Liver (tissue), 9 donors: ENCODE results near the gene YIPF2. TPM values are rescaled to one million over a fixed set of nuclear protein-coding genes. Genes with fewer than 3 reads are reported as not detected.

Experiments used
- DNase-seq: peaks from one replicate; pipeline ENCODE4 v3.0.0-alpha.2; 2017; ENCODE audit warnings: low spot score
- H3K27ac ChIP-seq, 2 donors: one replicate each; pipeline ENCODE4 v1.7.0; 2013; ENCODE audit warnings: inconsistent platforms in 2 of 2, low read length in 2 of 2, control low read depth in 1 of 2, low read depth in 1 of 2, mild to moderate bottlenecking in 1 of 2
- H3K27me3 ChIP-seq, 4 donors: one replicate each; pipeline versions ENCODE4 v1.6.1 to v1.7.0; 2013; ENCODE audit warnings: low read length in 3 of 4, inconsistent platforms in 1 of 4, mild to moderate bottlenecking in 1 of 4, moderate library complexity in 1 of 4; ENCODE audit not compliant: control insufficient read depth in 4 of 4, insufficient read depth in 4 of 4
- H3K36me3 ChIP-seq, 4 donors: one replicate each; pipeline versions ENCODE4 v1.6.1 to v1.7.0; 2013; ENCODE audit warnings: low read length in 3 of 4, mild to moderate bottlenecking in 3 of 4, low read depth in 1 of 4, moderate library complexity in 1 of 4; ENCODE audit not compliant: control insufficient read depth in 4 of 4, insufficient read depth in 3 of 4
- H3K4me1 ChIP-seq, 4 donors: one replicate each; pipeline versions ENCODE4 v1.6.1 to v1.7.0; 2013; ENCODE audit warnings: low read length in 3 of 4, mild to moderate bottlenecking in 3 of 4, moderate library complexity in 1 of 4; ENCODE audit not compliant: control insufficient read depth in 4 of 4, insufficient read depth in 4 of 4
- H3K4me3 ChIP-seq, 3 donors: one replicate each; pipeline versions ENCODE4 v1.6.1 to v1.7.0; 2013; ENCODE audit warnings: low read length in 3 of 3, control low read depth in 1 of 3, low read depth in 1 of 3, mild to moderate bottlenecking in 1 of 3
- H3K9ac ChIP-seq, 2 donors: one replicate each; pipeline ENCODE4 v1.7.0; 2013; ENCODE audit warnings: low read length in 2 of 2, mild to moderate bottlenecking in 2 of 2, moderate library complexity in 2 of 2, control low read depth in 1 of 2, low read depth in 1 of 2
- H3K9me3 ChIP-seq, 4 donors: one replicate each; pipeline versions ENCODE4 v1.6.1 to v1.7.0; 2013; ENCODE audit warnings: low read length in 3 of 4; ENCODE audit not compliant: control insufficient read depth in 4 of 4
- ATF3 ChIP-seq: IDR thresholded peaks from 2 replicates; pipeline ENCODE4 v1.6.1; 2016; ENCODE audit warnings: antibody characterized with exemption
- EGR1 ChIP-seq, 2 donors: IDR thresholded peaks; 2 replicates each; pipeline ENCODE4 v1.6.1; 2016 to 2018; ENCODE audit warnings: antibody characterized with exemption in 2 of 2, low read depth in 2 of 2
- FOXA1 ChIP-seq: IDR thresholded peaks from 2 replicates; pipeline ENCODE4 v1.6.1; 2016; ENCODE audit warnings: antibody characterized with exemption
- HNF4A ChIP-seq, 2 donors: conservative IDR thresholded peaks; 2 replicates each; pipeline ENCODE4 v1.6.1; 2016; ENCODE audit warnings: antibody characterized with exemption in 2 of 2, mild to moderate bottlenecking in 2 of 2
- HNF4G ChIP-seq: IDR thresholded peaks from 2 replicates; pipeline ENCODE4 v1.6.1; 2016; ENCODE audit warnings: antibody characterized with exemption
- JUND ChIP-seq, 2 donors: IDR thresholded peaks; 2 replicates each; pipeline ENCODE4 v1.6.1; 2016; ENCODE audit warnings: antibody characterized with exemption in 2 of 2
- NR2F2 ChIP-seq: IDR thresholded peaks from 2 replicates; pipeline ENCODE4 v1.6.1; 2016; ENCODE audit warnings: antibody characterized with exemption
- RAD21 ChIP-seq, 2 donors: IDR thresholded peaks; 2 replicates each; pipeline ENCODE4 v1.6.1; 2016; ENCODE audit warnings: antibody characterized with exemption in 2 of 2, mild to moderate bottlenecking in 2 of 2
- RXRA ChIP-seq, 2 donors: IDR thresholded peaks; 2 replicates each; pipeline ENCODE4 v1.6.1; 2017 to 2018; ENCODE audit warnings: antibody characterized with exemption in 2 of 2, mild to moderate bottlenecking in 1 of 2
- SP1 ChIP-seq: IDR thresholded peaks from 2 replicates; pipeline ENCODE4 v1.6.1; 2018; ENCODE audit warnings: antibody characterized with exemption, mild to moderate bottlenecking
- TAF1 ChIP-seq: conservative IDR thresholded peaks from 2 replicates; pipeline ENCODE4 v1.6.1; 2016; ENCODE audit warnings: antibody characterized with exemption, mild to moderate bottlenecking
- YY1 ChIP-seq: IDR thresholded peaks from 2 replicates; pipeline ENCODE4 v1.6.1; 2016; ENCODE audit warnings: antibody characterized with exemption, mild to moderate bottlenecking
- ZBTB33 ChIP-seq: IDR thresholded peaks from 2 replicates; pipeline ENCODE4 v1.6.1; 2016; ENCODE audit warnings: antibody characterized with exemption
- WGBS: extraction: QIAGEN DNeasy Blood & Tissue Kit; methylation state at CpG from one replicate; pipeline ENCODE4 v1.1.7; 2013; 5-methylcytosine and 5-hydroxymethylcytosine counted together
- polyA plus RNA-seq, 2 donors: library from polyadenylated mRNA; stranded (reverse) in 1 of 2; unstranded in 1 of 2; fragments of 200-250 nt in 1 of 2; fragments of >200 nt in 1 of 2; fragmentation: Nextera tagmentation in 1 of 2; extraction: Ambion mirVana in 1 of 2; gene quantifications; one replicate each; pipeline versions ENCODE4 v1.2.1 to v1.2.3, GENCODE V29; 2013 to 2015
- total RNA-seq, 2 donors: library from RNA; depleted of rRNA; stranded (reverse); fragments of >200 nt; gene quantifications; one replicate each; pipeline ENCODE4 v1.2.3, GENCODE V29; 2014
- TF ChIP-seq, protein P1 (sequence below): fragments of 150-350 bp; IDR thresholded peaks from 2 replicates; pipeline ENCODE4 v1.5.1; 2017; ENCODE audit warnings: improper control_type of control experiment, low read depth, low read length; ENCODE audit not compliant: missing input control
- TF ChIP-seq, protein P2 (sequence below): IDR thresholded peaks from 2 replicates; pipeline ENCODE4 v1.6.1; 2016; ENCODE audit warnings: antibody characterized with exemption
- TF ChIP-seq, protein P3 (sequence below): IDR thresholded peaks from 2 replicates; pipeline ENCODE4 v1.6.1; 2016; ENCODE audit warnings: antibody characterized with exemption, mild to moderate bottlenecking
- donor health status: healthy.
- donor health status: healthy.
- donor health status: healthy.
- donor health status: healthy.
- donor health status: healthy.

The YIPF2 gene
- total and polyA plus RNA-seq, 4 donors: 13.2 to 37.4 (median 35.8) TPM

DNA sequence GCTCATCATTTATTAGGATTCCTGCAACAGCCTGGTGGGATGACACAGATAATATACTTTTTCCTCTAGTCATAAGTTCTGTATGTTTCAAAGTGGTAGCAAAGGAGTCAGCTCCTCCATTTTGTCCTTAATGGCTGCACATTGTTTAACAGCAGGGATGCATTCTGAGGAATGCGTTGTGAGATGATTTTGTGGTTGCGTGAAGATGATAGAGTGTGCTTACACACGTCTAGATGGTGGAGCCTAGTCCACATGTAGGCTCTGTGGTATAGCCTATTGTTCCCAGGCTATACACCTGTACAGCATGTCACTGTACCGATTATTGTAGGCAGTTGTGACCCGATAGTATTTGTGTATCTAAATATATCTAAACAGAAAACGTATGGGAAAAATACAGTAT is 37.0 kb upstream of the YIPF2 start:
- no peak overlapping the region for H3K4me3 ChIP-seq
- no peak for DNase-seq
- TF ChIP-seq HNF4G: no peak
- TF ChIP-seq HNF4A (conservative IDR thresholded peaks at IDR 0.05): no peak
- TF ChIP-seq TAF1: no peak
- TF ChIP-seq FOXA1: no peak
- TF ChIP-seq, protein P1, sequence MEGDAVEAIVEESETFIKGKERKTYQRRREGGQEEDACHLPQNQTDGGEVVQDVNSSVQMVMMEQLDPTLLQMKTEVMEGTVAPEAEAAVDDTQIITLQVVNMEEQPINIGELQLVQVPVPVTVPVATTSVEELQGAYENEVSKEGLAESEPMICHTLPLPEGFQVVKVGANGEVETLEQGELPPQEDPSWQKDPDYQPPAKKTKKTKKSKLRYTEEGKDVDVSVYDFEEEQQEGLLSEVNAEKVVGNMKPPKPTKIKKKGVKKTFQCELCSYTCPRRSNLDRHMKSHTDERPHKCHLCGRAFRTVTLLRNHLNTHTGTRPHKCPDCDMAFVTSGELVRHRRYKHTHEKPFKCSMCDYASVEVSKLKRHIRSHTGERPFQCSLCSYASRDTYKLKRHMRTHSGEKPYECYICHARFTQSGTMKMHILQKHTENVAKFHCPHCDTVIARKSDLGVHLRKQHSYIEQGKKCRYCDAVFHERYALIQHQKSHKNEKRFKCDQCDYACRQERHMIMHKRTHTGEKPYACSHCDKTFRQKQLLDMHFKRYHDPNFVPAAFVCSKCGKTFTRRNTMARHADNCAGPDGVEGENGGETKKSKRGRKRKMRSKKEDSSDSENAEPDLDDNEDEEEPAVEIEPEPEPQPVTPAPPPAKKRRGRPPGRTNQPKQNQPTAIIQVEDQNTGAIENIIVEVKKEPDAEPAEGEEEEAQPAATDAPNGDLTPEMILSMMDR: no peak
- no peak for TF ChIP-seq ATF3
- no peak for TF ChIP-seq YY1
- TF ChIP-seq EGR1 (IDR thresholded peaks at IDR 0.05; ENCODE audit: low read depth in 2 of 2): no peak
- TF ChIP-seq, protein P2, sequence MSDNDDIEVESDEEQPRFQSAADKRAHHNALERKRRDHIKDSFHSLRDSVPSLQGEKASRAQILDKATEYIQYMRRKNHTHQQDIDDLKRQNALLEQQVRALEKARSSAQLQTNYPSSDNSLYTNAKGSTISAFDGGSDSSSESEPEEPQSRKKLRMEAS: no peak
- no peak for TF ChIP-seq RXRA (IDR thresholded peaks at IDR 0.05)
- no peak for TF ChIP-seq JUND (IDR thresholded peaks at IDR 0.05)
- peaks cover 0 to 10% (median 8%) of the 10 kb centered on the region in 4 donors for H3K4me1 ChIP-seq
- no peaks in the 10 kb centered on the region for H3K27me3 ChIP-seq
- no peaks in the 10 kb centered on the region for H3K9me3 ChIP-seq
- H3K9ac ChIP-seq: no peak overlapping the region
- H3K27ac ChIP-seq: no peak overlapping the region
- H3K36me3 ChIP-seq: no peaks in the 10 kb centered on the region
- WGBS: 93% methylated on average over 6 of the region's 6 CpGs

DNA sequence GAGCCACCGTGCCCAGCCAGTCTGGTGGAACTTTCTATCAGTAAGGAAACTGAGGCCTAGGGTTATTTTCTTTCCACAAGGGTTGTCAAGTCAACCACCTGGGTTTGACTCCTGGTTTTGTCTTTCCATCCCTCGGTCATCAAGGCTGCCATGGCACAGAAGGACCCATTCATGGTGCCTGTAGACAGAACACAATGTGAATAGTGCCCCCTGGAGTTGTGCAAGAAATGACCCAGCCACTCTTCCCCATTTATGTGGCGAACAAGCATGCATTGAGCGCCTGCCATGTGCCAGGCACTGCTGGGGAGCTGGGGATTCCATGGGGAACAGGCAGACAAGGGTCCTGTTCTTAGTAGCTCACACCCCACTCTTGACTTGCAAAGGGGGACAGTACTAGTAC is 36.5 kb upstream of the YIPF2 start:
- WGBS: over 99% methylated on average over 4 of the region's 4 CpGs
- no peak for DNase-seq
- Histone ChIP-seq H3K27me3 (no peaks in the 10 kb centered on the region), H3K36me3 (no peaks in the 10 kb centered on the region), H3K9me3 (no peaks in the 10 kb centered on the region), H3K4me1 (peaks cover 0 to 10% (median 8%) of the 10 kb centered on the region in 4 donors), H3K9ac (no peak overlapping the region), H3K4me3 (no peak overlapping the region), H3K27ac (no peak overlapping the region)
- no peak for TF ChIP-seq TAF1

DNA sequence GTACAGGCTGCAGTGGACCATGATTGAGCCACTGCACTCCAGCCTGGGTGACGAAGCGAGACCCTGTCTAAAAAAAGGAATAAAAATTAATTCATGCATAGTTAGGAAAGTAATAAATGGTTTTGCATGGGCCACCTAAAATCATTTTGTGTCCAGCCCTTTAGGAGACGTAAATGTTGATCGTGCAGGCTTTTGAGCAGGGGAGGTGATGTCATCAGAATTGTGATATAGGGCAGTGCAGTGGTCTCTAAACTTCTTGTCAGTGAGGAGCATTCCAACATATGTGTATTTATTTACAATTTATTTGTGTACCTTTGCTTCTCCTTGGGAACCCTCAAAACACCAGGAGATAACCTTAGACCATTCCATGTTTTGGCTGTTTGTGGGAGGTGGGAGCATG is 35.4 kb upstream of the YIPF2 start:
- Histone ChIP-seq H3K27ac (no peak overlapping the region), H3K9ac (no peak overlapping the region), H3K9me3 (no peaks in the 10 kb centered on the region), H3K4me1 (peaks cover 0 to 10% (median 8%) of the 10 kb centered on the region in 4 donors), H3K27me3 (no peaks in the 10 kb centered on the region), H3K4me3 (no peak overlapping the region), H3K36me3 (no peaks in the 10 kb centered on the region)
- TF ChIP-seq SP1 (no peak), ZBTB33 (no peak), EGR1 (IDR thresholded peaks at IDR 0.05; ENCODE audit: low read depth in 2 of 2) (no peak), RAD21 (IDR thresholded peaks at IDR 0.05) (no peak), ATF3 (no peak), NR2F2 (no peak), JUND (IDR thresholded peaks at IDR 0.05) (no peak), RXRA (IDR thresholded peaks at IDR 0.05) (no peak), FOXA1 (no peak), TAF1 (no peak)
- TF ChIP-seq, protein P3, sequence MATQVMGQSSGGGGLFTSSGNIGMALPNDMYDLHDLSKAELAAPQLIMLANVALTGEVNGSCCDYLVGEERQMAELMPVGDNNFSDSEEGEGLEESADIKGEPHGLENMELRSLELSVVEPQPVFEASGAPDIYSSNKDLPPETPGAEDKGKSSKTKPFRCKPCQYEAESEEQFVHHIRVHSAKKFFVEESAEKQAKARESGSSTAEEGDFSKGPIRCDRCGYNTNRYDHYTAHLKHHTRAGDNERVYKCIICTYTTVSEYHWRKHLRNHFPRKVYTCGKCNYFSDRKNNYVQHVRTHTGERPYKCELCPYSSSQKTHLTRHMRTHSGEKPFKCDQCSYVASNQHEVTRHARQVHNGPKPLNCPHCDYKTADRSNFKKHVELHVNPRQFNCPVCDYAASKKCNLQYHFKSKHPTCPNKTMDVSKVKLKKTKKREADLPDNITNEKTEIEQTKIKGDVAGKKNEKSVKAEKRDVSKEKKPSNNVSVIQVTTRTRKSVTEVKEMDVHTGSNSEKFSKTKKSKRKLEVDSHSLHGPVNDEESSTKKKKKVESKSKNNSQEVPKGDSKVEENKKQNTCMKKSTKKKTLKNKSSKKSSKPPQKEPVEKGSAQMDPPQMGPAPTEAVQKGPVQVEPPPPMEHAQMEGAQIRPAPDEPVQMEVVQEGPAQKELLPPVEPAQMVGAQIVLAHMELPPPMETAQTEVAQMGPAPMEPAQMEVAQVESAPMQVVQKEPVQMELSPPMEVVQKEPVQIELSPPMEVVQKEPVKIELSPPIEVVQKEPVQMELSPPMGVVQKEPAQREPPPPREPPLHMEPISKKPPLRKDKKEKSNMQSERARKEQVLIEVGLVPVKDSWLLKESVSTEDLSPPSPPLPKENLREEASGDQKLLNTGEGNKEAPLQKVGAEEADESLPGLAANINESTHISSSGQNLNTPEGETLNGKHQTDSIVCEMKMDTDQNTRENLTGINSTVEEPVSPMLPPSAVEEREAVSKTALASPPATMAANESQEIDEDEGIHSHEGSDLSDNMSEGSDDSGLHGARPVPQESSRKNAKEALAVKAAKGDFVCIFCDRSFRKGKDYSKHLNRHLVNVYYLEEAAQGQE: no peak
- TF ChIP-seq, protein P1: no peak
- TF ChIP-seq, protein P2: no peak
- DNase-seq: no peak
- WGBS: 87% methylated on average over 4 of the region's 4 CpGs
